Umbilical cord (tissue), 2 donors: ENCODE measurements around the gene RNF207. TPM values are rescaled to one million over a fixed set of nuclear protein-coding genes. Genes with fewer than 3 reads are reported as not detected.

Experiments used
- DNase-seq: peaks from one replicate; pipeline ENCODE4 v3.0.0-alpha.2; 2015; ENCODE audit warnings: low spot score
- total RNA-seq: library from RNA; depleted of rRNA; stranded (reverse); fragments of >200 nt; gene quantifications from one replicate; pipeline ENCODE4 v1.2.3, GENCODE V29; 2014; ENCODE audit warnings: low replicate concordance; ENCODE audit not compliant: insufficient read depth

The RNF207 gene
- total RNA-seq, 1 donor from 2014 or later = 11.1 TPM

DNA sequence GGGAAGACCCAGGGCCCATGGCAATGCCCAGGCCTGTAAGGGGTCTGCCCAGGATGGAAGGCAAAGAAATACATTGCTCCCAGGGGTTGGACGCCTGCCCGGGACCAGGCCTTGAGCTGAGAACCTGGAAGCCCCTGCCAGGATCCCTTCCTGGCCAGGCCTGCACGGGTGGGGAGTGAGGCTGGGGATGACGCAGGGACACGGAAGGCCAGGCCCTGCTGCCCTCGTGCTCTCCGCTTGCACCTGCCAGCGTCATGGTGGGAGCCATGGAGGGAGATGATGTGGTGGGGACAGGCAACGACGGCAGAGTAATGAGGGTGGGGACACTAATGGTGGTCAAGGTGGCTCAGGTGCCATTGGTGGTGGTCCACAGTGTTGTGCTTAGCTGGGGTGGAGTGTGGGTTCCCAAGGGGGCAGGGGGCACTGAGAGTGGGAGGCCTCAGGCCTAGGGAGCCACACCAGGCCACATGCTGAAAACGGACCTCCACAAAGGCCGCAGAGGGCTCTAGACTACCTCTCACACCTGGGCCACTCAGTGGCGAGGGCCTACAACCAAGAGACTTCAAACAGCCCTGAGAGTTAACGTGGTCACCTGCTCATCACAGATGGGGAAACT, 42.4 kb downstream of the RNF207 start:
- no peak for DNase-seq

DNA sequence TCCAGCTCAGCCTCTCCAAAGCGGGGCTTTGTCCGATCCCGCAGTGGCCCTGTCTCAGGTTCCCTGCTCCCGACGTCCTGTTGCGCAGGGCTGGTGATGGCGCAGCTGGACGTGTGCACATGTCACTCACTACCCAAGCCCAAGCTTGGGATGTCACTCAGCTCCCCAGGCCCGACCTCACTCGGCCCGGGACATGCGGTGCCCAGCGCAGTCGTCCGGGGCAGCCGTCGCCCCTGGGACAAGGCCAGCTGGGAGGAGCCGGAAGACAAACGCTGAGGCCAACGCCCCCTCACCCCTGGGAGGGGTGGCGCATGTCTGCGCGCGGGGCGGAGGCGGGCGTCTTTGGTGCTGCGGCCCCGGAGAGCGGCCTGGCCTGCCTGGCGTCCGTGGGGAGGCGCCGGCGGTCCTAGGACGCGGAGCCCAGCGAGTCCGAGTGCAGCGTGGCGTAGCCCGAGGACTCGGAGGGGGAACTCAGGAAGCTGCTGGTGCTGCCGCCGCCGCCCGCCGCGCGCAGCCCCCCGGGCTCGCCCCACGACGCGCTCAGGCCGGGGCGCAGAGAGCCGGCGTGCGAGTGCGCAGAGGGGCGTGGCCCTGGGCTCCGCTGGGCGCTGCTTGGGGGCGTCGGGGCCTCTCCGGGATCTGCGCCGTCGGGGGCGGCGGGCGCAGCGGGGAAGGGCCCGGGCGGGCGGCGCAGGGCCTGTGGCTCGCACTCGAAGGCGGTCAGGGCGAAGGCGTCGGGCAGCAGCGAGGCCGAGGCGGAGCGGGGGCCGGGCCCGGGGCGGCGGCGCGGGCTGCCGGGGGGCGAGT, 43.2 kb downstream of the RNF207 start:
- peak; percentile 54 for DNase-seq

DNA sequence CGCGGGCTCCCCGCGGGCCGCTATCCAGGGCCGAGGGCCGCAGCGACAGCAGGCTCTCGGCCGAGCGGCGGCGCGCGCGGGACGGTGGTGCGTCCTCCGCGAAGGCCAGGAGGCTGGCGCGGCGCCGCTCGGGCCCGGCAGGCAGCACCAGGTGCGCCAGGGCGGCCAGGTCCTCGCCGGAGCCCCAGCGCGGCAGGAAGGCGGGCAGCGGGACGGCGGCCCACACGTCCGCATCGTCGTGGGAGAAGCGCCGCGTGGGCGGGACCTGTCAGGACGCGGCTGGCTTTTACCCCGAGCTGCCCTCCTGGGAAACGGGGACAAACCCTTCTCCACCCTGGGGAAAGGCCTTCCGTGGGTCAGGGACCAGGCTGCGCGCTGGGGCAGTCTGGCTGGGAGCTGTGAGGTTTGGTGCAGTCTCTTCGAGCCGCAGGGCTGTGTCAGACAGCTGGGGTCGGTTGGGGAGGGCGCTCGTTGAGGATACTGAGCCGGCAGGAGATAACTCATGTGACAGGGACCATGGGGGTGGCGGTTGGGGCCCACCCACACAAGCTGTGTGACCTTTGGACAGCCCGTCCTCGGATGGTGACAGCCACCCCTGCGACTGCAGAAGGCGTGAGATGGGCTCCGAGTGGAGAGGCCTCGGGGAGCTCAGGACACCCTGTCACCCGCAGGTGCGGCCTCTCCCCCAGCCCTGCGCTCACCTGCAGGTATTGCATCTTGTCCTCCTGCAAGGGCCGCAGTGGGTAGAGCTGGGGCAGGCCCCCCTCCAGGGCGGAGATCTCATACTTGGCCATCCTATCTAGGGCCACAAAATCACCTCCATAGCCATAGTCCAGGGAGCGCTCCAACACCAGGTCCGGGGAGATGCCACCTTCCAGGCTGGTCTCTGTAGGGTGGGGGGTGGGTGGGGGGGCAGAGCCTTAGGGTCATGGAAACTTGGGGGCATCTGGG, 44.1 kb downstream of the RNF207 start:
- DNase-seq = no peak

DNA sequence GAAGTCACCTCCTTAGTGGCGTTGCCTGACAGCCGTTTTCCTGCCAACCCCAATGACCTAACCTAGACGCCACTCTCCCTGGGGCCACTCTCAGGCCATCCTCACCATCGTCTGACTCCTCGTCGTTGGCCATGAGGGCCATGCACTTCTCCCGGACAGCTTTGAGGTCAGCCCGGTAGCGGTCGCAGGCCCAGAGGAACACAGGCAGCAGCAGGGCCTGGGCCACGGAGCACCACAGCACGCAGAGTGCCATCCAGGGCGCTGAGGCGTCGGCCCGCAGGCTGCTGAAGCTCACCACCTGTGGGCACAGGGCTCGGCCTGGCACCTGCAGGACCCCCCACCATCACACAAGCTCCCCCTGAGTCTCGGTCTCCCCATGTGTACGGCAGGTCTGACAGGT, 45.3 kb downstream of the RNF207 start:
- DNase-seq = no peak

DNA sequence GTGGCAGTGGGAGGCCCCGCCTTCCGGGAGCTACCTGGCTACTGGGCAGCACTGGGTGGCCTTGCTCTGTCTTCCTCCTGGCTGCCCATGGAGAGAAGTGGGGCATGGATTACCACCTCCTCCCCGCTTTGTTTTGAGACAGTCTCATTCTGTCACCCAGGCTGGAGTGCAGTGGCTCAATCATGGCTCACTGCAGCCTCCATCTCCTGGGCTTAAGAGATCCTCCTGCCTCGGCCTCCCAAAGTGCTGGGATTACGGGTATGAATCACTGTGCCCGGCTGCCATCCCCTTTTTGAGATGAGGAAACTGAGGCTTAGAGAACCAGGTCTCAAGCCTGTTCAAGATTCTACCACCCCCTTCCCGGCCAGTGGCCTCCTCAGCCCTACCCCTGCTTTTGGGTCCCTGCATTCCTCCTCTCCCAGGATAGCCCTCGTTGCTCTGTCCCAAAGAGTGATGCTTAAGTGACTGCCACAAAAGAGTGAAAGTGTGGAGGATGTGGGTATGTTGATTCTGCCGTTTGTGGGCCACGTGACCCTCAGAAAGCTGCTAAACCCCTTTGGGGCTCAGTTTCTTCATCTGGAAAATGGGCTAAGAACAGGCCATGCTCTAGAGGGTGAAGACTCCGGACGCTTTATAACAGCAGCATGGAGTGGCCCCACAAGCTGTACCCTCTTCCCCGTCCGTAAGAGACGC, 45.9 kb downstream of the RNF207 start:
- DNase-seq = no peak

DNA sequence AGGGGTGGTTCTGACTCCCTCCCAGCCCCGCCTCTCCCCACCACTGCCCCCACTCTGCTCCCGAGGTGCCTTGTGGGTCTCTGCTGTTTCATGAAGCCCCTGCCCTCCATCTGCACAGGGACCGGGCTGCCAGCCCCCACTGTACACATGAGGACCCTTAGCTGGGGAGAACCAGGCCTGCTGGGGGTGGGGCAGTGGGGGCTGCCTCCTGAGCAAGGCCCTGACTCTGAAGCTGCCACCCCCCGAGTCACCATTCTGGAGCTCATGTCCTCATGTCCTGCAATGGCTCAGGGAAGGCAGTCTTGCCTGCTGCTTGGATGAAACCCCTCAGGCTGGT, 46.4 kb downstream of the RNF207 start:
- DNase-seq = no peak

DNA sequence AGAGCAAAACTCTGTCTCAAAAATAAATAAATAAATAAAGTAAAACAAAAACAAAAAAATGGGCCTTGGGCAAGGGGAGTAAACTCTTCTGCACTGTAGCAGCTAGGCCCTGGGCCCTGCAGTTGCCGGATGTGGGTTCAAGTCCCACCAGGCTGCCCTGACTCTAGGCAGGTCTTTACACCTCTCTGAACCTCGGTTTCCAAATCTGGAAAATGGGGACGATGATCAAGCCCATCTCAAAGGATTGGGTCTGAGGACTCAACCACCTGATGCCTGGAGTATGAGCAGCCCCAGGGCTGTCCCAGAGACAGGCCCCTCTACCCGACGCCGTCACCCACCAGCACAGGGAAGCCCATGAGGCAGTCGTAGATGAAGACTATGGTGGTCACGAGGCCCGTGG, 47.5 kb downstream of the RNF207 start:
- no peak for DNase-seq

DNA sequence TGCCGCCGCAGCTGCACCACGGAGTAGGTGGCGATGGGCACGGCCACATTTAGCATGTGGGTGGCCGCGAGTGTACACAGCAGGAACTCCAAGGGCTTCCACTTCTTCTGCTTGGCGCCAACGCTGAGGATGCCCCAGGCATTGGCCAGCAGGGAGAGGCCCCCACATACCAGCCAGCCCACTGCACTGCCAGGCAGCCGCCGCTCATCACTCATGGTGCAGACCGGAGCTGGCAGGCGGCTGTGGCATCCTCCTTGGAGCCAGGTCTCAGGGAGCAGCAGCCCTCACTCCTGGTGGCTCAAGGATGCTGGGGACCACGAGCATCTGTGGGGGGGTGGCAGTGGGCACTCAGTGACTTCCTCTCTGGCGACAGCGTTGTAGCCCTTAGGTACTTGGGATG, 48.8 kb downstream of the RNF207 start:
- no peak for DNase-seq

DNA sequence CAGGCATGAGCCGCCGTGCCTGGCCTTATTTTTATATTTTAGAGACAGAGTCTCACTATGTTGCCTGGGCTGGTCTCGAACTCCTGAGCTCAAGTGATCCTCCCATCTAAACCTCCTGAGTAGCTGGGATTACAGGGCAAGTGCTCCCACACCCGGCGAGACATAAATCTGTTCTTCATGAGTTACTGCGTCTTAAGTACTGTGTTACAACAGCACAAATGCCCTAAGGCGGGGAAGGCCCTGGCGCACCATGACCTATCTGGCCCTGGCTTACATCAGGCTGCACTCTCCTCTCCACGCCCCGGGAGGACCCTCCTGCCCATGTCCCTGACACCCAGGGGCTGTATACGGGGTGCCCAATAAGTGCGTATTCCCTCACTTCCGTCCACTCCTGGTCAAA, 50.7 kb downstream of the RNF207 start:
- no peak for DNase-seq

DNA sequence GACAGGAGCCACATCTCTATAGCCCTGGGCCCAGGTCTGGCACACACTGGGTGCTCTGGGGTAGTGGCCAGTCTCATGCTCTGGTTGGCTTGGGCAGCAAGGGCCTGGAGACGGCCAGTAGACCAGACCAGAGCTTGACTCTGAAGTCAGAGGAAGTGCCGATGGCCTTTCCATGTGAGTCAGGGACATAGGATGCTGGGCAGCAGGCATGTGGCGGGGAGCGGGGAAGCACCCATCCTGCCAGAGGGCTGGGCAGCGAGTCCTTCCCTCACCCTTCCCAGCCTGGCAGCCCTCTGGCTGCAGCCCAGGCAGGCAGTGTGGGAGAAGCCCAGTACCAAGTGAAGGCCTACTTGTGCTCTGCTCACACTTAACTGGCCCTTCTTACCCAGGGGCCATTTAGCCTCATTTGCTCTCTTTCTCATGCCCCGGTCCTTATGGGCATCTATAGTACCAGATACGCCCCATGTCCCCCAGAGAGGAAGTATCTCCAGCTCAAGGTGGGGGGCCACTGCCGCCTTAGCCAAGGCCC, 51.7 kb downstream of the RNF207 start:
- DNase-seq = no peak

DNA sequence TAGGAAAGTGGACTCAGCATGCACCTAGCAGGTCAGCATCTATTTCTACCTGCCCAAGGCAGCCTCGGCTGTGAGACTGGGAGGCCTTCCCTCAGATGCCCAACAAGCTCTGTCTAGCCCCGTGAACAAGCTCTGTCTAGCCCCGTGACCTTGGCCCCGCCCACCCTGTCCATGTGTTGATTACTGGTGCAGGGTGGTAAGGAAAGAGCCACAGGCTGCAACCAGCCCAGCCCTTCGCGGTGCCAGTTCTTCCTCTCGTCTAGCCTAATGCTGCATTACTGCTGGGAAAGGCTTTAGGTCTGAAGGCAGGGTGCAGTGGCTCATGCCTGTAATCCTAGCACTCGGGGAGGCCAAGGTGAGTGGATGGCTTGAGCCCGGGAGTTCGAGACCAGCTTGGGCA, 52.8 kb downstream of the RNF207 start:
- DNase-seq = no peak

DNA sequence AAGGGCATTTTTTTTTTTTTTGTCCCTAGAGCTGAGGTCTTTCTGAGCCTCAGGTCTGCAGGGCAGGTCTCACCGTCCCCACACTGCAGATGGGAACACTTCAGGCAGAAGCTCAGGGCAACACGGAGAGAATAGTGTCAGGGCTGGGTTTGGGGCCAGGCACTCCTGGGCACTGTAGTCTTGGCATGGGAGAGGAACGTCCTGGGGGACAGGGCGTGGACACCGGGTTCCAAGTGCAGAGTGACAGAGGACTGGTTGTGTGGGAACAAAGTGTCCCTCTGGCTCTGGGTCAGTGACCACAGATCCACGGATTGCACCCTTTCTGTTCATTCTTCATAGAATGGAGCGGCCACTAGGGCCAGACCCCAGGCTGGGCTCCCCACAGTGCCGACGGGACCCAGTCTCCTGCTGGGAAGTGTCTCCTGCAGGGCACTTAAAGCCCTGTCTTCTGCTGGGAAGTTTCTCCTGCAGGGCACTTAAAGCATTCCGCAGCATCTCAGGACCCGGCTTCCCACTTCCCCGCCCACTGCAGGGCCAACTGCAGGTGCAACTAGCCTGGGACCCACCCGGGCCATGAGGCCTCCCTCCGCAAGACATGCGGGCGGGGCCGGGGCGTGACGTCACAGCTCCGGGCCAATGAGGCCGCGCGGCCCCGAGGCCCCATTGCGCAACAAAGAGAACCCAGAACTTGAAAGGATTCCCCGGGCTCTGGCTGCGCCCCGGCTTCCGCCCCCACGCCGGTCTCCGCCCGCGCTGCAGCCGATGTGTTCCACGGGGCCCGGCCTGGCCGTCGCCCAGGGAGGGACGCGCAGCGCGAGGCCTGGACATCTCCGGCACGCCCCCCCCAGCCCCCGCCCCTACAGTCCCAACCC, 53.8 kb downstream of the RNF207 start:
- DNase-seq = peak; percentile 85

DNA sequence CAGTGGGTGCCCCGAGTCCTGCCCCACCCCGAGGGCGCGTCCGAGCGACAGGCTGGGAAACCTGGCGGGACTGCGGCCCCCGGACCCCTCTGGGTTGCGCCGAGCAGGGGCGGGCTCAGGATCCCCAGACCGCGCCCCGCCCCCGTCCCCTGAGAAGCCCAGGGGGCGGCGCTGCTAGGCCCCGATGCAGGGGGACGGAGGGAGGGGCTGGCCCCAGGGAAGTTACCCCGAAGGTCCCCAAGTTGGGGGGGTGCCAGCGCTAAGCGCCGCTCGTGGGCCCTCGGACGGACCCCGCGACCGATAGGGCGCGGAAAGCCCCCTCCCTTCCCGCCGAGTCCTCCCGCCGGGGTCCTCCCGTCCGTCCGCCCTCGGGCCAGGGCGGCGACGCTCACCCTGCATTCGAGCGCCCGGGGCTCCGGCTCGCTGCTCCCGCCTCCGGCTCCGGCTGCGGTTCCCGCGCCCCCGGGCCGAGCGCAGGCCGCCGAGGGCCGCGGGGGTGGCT, 54.6 kb downstream of the RNF207 start:
- DNase-seq = peak; percentile 69

DNA sequence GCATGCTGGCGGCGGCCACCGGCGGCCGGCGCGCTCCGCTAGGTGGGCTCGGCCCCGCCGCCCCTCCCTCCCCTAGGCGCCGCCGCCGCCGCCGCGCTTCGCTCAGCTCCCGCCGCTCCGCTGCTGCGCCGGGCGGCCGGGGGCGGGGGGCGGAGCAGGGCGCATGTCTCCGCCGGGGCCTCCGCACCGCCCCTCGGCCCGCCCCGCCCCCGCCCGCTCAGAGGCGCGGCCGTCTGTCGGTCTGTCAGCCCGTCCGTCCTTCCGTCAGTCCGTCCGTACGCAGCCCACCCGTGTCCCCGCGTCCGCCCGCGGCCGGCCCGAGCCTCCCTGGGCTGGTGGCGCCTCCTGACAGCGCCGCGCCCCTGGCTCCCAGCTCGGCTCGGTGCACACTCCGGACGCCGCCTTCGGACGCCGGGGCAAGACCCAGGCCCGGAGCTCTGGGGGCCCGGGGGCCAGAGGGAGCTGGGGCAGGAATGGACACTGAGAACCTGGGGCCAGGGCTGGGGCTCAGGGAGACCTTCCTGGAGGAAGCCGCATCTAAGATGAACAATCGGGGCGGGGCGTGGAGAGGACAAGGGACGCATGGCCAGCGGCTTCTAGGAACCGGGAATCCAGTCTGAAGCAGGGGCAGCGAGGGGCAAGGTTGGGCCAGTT, 55.2 kb downstream of the RNF207 start, which contains the start of gene GPR153:
Gene GPR153, minus strand, starts transcription at position 138 of the 654 bp plus-strand sequence. CDS start 6,193 bp downstream, outside the sequence.
- DNase-seq = peak; percentile 67

DNA sequence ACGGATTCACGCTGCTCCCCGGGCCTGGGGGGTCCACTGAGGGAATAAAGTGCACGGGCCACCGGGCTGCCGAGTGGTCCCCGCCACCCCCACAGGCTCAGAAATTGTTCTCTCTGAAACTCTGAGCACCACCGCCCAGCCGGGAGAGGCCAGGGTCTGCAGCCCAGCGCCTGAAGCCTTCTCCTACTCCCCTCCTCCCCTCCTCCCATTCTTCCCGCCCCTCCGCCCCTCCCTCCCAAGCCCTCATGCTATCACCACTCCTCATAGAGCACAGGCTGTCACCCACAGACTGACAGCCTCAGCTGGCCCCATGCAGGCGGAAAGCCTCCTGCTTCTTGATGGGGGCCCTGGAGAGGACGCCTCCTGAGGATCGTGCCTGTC, 55.7 kb downstream of the RNF207 start:
- DNase-seq = peak; percentile 64

DNA sequence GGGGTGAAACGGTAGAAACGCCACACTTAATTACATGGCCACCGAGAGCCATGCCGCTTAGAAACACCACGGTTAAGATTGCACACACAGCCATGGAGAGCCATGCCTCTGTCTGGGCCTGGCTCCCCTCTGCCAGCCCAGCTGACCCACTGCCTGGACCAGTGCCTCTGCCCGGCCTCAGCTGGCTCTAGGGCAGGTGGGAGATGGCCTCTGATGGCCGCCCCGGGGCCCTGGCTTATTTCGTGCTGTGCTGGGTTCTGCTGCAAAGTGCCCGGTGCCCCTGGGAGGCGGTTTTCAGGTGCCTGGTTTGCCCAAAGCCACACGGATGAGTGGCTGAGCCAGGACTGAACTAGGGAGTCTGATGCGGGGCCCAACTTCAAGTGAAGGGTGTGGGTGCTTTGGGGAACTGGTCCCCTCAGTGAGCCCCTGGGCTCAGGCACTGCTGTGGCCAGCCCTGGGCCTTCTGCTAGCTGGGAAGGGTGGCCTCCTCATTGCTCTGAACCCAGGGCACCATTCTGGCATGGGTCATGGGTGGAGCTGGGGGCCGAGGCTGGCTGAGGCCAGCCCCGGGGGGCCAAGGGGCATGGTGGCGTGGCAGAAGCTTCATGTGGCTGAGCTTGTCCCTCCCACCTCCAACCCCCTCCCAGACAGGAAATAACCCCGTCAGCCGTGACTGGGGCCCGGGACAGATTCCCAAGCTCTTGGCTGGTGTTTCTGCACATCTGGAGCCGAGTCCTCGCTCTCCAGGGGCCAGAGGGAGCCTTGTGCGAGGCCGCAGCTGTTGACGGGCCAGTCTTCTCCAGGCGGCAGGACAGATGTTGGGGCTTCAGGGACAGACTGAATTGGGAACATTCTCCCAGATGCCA, 56.9 kb downstream of the RNF207 start:
- peak; percentile 88 for DNase-seq

DNA sequence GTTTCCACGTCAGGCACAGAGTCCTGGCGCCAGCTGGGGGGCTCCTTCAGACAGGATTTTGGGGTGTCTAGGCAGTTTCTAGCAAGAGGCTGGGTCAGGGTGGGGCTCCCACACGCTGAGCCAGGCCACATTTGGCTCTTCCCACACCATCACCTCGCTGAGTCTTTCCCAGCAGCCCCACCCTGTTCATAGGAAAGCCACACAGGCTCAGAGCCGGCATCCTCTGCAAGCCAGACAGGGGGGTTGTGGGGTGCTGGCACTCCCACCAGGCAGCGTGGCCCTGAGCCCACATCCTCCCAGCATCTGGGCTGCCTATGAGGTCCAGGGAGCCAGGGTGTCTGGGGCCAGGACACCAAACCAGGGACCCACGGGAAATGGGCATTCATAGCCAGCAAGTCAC, 57.8 kb downstream of the RNF207 start:
- DNase-seq = no peak

DNA sequence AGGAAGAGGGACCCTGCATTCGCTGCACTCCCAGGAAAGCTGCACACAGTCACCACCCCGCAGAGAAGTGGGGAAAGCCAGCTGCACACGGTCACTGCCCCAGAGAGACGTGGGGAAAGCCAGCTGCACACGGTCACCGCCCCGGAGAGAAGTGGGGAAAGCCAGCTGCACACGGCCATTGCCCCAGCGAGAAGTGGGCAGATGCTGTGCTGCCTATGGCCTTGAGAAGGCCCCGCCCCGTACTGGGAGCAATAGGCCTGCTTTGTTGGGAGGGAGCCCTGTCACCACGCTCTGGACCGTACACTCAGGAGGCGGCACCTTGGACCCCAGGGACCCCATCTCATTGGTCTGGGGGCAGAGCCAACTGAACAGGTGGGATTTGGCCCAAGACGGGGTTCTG, 59.2 kb downstream of the RNF207 start:
- no peak for DNase-seq

DNA sequence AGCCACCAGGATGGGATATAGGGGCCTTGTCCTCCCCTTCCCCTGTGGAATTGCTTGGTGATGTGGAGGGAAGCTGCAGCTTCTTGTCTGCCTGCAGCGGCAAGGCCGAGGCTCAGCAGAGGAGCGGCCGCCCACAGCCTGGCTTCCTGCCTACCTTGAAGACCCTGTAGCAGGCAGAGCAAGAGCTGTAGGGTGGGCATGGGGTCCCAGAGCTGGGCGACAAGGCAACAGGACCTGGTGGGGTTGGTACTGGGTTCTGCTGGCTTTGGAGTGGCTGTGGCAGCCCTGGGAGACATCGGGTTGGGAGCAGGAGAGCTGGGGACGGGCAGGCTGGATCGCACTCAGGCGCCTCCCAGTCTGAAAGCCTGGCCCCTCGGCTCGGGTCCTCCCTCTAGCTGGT, 60.7 kb downstream of the RNF207 start:
- no peak for DNase-seq
